K562 (cell line): ENCODE results near the gene CACTIN. TPM values are rescaled to one million over a fixed set of nuclear protein-coding genes. Genes with fewer than 3 reads are reported as not detected.

ENCODE experiments used
- ATAC-seq: fragments of 200-7000 bp; cut with Tn5 transposase; 3 replicates; pipeline ENCODE4 v1.9.1; 2020; ENCODE audit warnings: moderate library complexity
- BruUV-seq: library from RNA; stranded (reverse); fragments of 400-500 nt; replicated peaks from 2 replicates; lab custom pipeline; 2021; lab: Mats Ljungman, UMichigan
- CTCF ChIA-PET: fragments of 300-600 bp; formaldehyde crosslinking; extraction: SDS; loops from one replicate; lab custom pipeline; 2021; ENCODE audit warnings: low intra/inter-chr PET ratio; lab: Yijun Ruan, JAX
- POLR2A ChIA-PET: fragments of 300-600, 350-650 bp; sonication (Branson Sonifier 250); formaldehyde crosslinking; extraction: SDS; loops from one replicate; lab custom pipeline; 2021; ENCODE audit warnings: antibody characterized with exemption, inconsistent platforms; lab: Yijun Ruan, JAX
- DNase-seq, 4 experiments: peaks; one replicate each; pipeline versions ENCODE4 v3.0.0 to v3.0.0-alpha.2; 2011 to 2018; ENCODE audit warnings: low spot score in 3 of 4, mixed read lengths in 3 of 4; ENCODE audit errors: extremely low read depth in 1 of 4
- FAIRE-seq: peaks from 2 replicates; lab custom pipeline; 2011; peaks lifted over from hg19 to GRCh38; lab: Jason Lieb, UNC
- H2AFZ ChIP-seq: 2 replicates; pipeline ENCODE4 v1.6.0; 2011; ENCODE audit warnings: low read depth, low read length, control low read depth, inconsistent platforms
- H3K27ac ChIP-seq: fragments of 200-600 bp; 3 replicates; pipeline ENCODE4 v1.8.0; 2011; ENCODE audit warnings: low read depth, mild to moderate bottlenecking, control low read depth, inconsistent platforms, low read length, moderate library complexity, mixed read lengths; ENCODE audit errors: extremely low read depth
- H3K27me3 ChIP-seq, 2 experiments: fragments of 300-600 bp in 1 of 2; 2 replicates in 1 of 2; 3 replicates in 1 of 2; pipeline versions ENCODE4 v1.6.0 to v1.8.0; 2011; ENCODE audit warnings: inconsistent platforms in 2 of 2, low read length in 2 of 2, mild to moderate bottlenecking in 1 of 2, mixed read lengths in 1 of 2, moderate library complexity in 1 of 2; ENCODE audit not compliant: control insufficient read depth in 2 of 2, insufficient read depth in 2 of 2
- H3K36me3 ChIP-seq: fragments of 300-600 bp; 3 replicates; pipeline ENCODE4 v1.8.0; 2011; ENCODE audit warnings: mild to moderate bottlenecking, low read length, inconsistent platforms; ENCODE audit not compliant: control insufficient read depth, insufficient read depth
- H3K4me1 ChIP-seq, 2 experiments: fragments of 200-600 bp in 1 of 2; replicated peaks in 1 of 2; 2 replicates in 1 of 2; 3 replicates in 1 of 2; pipeline versions ENCODE4 v1.5.1 to v1.8.0; 2011; ENCODE audit warnings: inconsistent platforms in 2 of 2, low read length in 2 of 2, mild to moderate bottlenecking in 1 of 2, mixed read lengths in 1 of 2, moderate library complexity in 1 of 2; ENCODE audit not compliant: control insufficient read depth in 2 of 2, insufficient read depth in 2 of 2
- H3K4me2 ChIP-seq: 2 replicates; pipeline ENCODE4 v1.6.1; 2011; ENCODE audit warnings: low read length, control low read depth, inconsistent platforms, mixed read lengths; ENCODE audit not compliant: insufficient read depth
- H3K4me3 ChIP-seq: fragments of 200-600 bp; sonication (generic), shearing (Covaris generic); 2 replicates; pipeline ENCODE4 v1.5.1; 2016; ENCODE audit warnings: control low read depth, inconsistent platforms
- H3K79me2 ChIP-seq: fragments of 200-600 bp; 3 replicates; pipeline ENCODE4 v1.8.0; 2011; ENCODE audit warnings: low read length, inconsistent platforms; ENCODE audit not compliant: control insufficient read depth, insufficient read depth
- H3K9ac ChIP-seq, 2 experiments: 2 replicates each; pipeline versions ENCODE4 v1.6.0 to v1.6.1; 2011; ENCODE audit warnings: low read depth in 2 of 2, low read length in 2 of 2, control low read depth in 1 of 2, inconsistent platforms in 1 of 2, mild to moderate bottlenecking in 1 of 2, mixed read lengths in 1 of 2; ENCODE audit not compliant: insufficient read depth in 1 of 2
- H3K9me1 ChIP-seq: one replicate; pipeline ENCODE4 v1.6.0; 2011; ENCODE audit warnings: inconsistent platforms, mild to moderate bottlenecking, low read length, moderate library complexity; ENCODE audit not compliant: control insufficient read depth, insufficient read depth
- H3K9me3 ChIP-seq: replicated peaks from 2 replicates; pipeline ENCODE4 v1.5.1; 2011; ENCODE audit warnings: low read depth, low read length, inconsistent platforms; ENCODE audit not compliant: control insufficient read depth, insufficient read depth
- H4K20me1 ChIP-seq: replicated peaks from 2 replicates; pipeline ENCODE4 v1.6.1; 2011; ENCODE audit warnings: low read length, inconsistent platforms, mixed read lengths; ENCODE audit not compliant: control insufficient read depth, insufficient read depth
- BCOR ChIP-seq: fragments of 450-650 bp; IDR thresholded peaks from 2 replicates; pipeline ENCODE4 v1.6.1; 2016
- MEIS2 ChIP-seq: fragments of 450-650 bp; IDR thresholded peaks from 2 replicates; pipeline ENCODE4 v1.6.1; 2014; ENCODE audit warnings: mild to moderate bottlenecking; ENCODE audit not compliant: partially characterized antibody
- MIER1 ChIP-seq: fragments of 450-650 bp; IDR thresholded peaks from 2 replicates; pipeline ENCODE4 v1.6.1; 2016; ENCODE audit warnings: antibody characterized with exemption, mild to moderate bottlenecking, low read depth
- NR4A1 ChIP-seq, 2 experiments: fragments of 250-450 bp in 1 of 2; fragments of 450-650 bp in 1 of 2; sonication (Bioruptor Pico) in 1 of 2; IDR thresholded peaks; 2 replicates each; pipeline versions ENCODE4 v1.4.0 to v1.6.1; 2016 to 2020; ENCODE audit warnings: mild to moderate bottlenecking in 2 of 2, missing compliant biosample characterization in 1 of 2, missing genetic modification characterization in 1 of 2, moderate library complexity in 1 of 2
- PTBP1 ChIP-seq: fragments of 200-400 bp; formaldehyde crosslinking; IDR thresholded peaks from 2 replicates; pipeline ENCODE4 v1.6.1; 2017; ENCODE audit warnings: low read depth, low read length
- RBM25 ChIP-seq: fragments of 200-400 bp; formaldehyde crosslinking; IDR thresholded peaks from 2 replicates; pipeline ENCODE4 v1.6.1; 2018; ENCODE audit warnings: low read length, low read depth, moderate library complexity; ENCODE audit not compliant: severe bottlenecking
- RCOR1 ChIP-seq, 2 experiments: IDR thresholded peaks; 2 replicates each; pipeline ENCODE4 v1.6.1; 2012; ENCODE audit warnings: low read depth in 2 of 2, low read length in 2 of 2, borderline replicate concordance in 1 of 2, improper control_type of control experiment in 1 of 2
- RFX1 ChIP-seq: fragments of 450-650 bp; IDR thresholded peaks from 2 replicates; pipeline ENCODE4 v1.6.1; 2016; ENCODE audit warnings: mild to moderate bottlenecking, moderate library complexity
- SMARCA5 ChIP-seq: fragments of 450-650 bp; IDR thresholded peaks from 2 replicates; pipeline ENCODE4 v1.6.1; 2016
- WGBS: fragments of 100-300 bp; shearing (Covaris generic); methylation state at CpG from one replicate; pipeline ENCODE4 v1.1.6; 2016; ENCODE audit warnings: low coverage, mixed read lengths; ENCODE audit not compliant: insufficient coverage; ENCODE audit errors: missing lambda C conversion rate; 5-methylcytosine and 5-hydroxymethylcytosine counted together
- in situ Hi-C: fragments of 300-500 bp; cut with MboI; formaldehyde crosslinking; loops from 4 replicates; pipeline ENCODE4 v1.15.0; 2018; ENCODE audit warnings: inconsistent platforms, mixed read lengths
- intact Hi-C: fragments of 100-400 bp; cut with micrococcal nuclease; formaldehyde crosslinking; loops from 2 replicates; pipeline ENCODE4 v1.14.2; 2022
- polyA plus RNA-seq, 8 experiments: library from polyadenylated mRNA; depleted of rRNA in 4 of 8; stranded (reverse) in 5 of 8; unstranded in 3 of 8; fragments of >200 nt; fragmentation: Nextera tagmentation in 2 of 8; fragmentation: Illumina TruSeq in 1 of 8; extraction: Ambion mirVana in 2 of 8; extraction: Trizol in 1 of 8; gene quantifications; 2 replicates each; pipeline versions ENCODE4 v1.2.1 to v1.2.3, GENCODE V29; 2011 to 2014; ENCODE audit warnings: inconsistent platforms in 1 of 8, missing spikeins in 1 of 8
- total RNA-seq, 7 experiments: library from RNA; depleted of rRNA in 6 of 7; stranded (reverse); fragments of >200 nt in 6 of 7; fragmentation: Illumina TruSeq in 2 of 7; extraction: Trizol in 2 of 7; gene quantifications; 2 replicates each; pipeline versions ENCODE4 v1.2.1 to v1.2.3, GENCODE V29; 2011 to 2021; ENCODE audit warnings: low replicate concordance in 1 of 7
- TF ChIP-seq, protein P1 (sequence below): sonication (generic); formaldehyde crosslinking; IDR thresholded peaks from 2 replicates; pipeline ENCODE4 v1.8.1; 2023; ENCODE audit warnings: mild to moderate bottlenecking, missing genetic modification reagents
- TF ChIP-seq, protein P2 (sequence below): fragments of 450-650 bp; IDR thresholded peaks from 2 replicates; pipeline ENCODE4 v1.6.1; 2016

CACTIN gene
- total and polyA plus RNA-seq, 9 of the 15 experiments (the other 6 are each of a cell fraction or from before 2014, with no cell fraction given): 0.15 to 49.2 (median 15.0) TPM

DNA sequence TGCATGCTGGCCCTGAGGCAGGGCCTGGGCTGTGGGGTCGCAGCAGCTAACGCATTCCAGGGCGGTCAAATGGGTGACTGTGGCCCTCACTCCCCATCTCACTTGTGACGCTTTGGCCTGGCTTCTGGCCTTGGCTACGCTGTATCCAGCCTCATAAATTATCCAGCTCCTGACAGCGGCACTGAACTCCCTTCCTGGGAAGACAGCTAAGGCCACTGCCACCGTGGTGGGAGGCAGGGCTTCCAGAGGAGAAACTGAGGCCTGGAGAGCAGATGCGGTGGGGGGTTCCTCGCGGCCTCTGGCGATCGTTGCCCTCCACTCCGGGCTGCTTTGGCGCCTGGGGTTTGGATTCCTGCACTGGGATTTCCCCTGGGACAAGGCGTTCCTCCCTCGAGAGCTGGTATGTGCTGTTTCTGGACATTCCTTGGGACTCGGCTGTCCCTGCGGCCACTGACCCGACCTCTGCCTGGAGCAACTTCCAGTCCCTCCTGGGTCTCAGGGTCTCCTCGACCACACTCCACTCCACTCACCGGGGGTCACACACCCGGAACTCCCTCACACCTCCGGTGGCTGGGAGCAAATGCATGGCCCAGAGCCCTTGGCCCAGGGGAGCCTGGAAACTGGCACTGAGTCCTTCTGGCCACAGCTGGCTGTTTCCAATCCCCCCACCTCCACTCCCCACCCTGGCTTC lies 23.3 kb downstream of the CACTIN start:
- in situ Hi-C loops: no loop called here
- Histone ChIP-seq H3K79me2 (peaks cover 44% of the 10 kb centered on the region), H3K4me1 (peaks cover 22 to 63% of the 10 kb centered on the region in 2 experiments), H4K20me1 (no peaks in the 10 kb centered on the region), H3K27ac (no peak overlapping the region), H3K9me3 (no peaks in the 10 kb centered on the region), H3K36me3 (peaks cover 21% of the 10 kb centered on the region; the same call in 1 of the 3 replicates), H3K9ac (peak overlapping the region in 1 of 2 experiments; percentile 48; a peak in 1 of 4 replicates), H3K4me2 (no peak overlapping the region), H3K4me3 (no peak overlapping the region), H3K27me3 (no peaks in the 10 kb centered on the region), H3K9me1 (peaks cover 2% of the 10 kb centered on the region), H2AFZ (no peak overlapping the region)
- FAIRE-seq (no peak), DNase-seq (no peak), ATAC-seq (no peak)
- POLR2A ChIA-PET: interaction anchor here (0.6 to 1.1 kb wide), 3 partner anchors 13 to 24 kb away, joined by 3 read pairs; no protein-coding TSS in a partner anchor
- TF ChIP-seq NR4A1 (CRISPR knock-in tag; IDR thresholded peaks at IDR 0.05): no peak
- TF ChIP-seq NR4A1 (tag; IDR thresholded peaks at IDR 0.05): no peak
- TF ChIP-seq, protein P1, sequence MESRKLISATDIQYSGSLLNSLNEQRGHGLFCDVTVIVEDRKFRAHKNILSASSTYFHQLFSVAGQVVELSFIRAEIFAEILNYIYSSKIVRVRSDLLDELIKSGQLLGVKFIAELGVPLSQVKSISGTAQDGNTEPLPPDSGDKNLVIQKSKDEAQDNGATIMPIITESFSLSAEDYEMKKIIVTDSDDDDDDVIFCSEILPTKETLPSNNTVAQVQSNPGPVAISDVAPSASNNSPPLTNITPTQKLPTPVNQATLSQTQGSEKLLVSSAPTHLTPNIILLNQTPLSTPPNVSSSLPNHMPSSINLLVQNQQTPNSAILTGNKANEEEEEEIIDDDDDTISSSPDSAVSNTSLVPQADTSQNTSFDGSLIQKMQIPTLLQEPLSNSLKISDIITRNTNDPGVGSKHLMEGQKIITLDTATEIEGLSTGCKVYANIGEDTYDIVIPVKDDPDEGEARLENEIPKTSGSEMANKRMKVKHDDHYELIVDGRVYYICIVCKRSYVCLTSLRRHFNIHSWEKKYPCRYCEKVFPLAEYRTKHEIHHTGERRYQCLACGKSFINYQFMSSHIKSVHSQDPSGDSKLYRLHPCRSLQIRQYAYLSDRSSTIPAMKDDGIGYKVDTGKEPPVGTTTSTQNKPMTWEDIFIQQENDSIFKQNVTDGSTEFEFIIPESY (CRISPR knock-in tag): peak; percentile 62; the same call in 1 of the 2 replicates
- TF ChIP-seq RCOR1 (IDR thresholded peaks at IDR 0.05; ENCODE audit: borderline replicate concordance in 1 of 2, low read depth in 2 of 2, low read length in 2 of 2): no peak
- no peak for TF ChIP-seq RFX1
- 0 out of 2 replicates have a peak, but pooled peaks have one; percentile 21 for TF ChIP-seq SMARCA5
- TF ChIP-seq RBM25: peak; percentile 29
- 0 out of 2 replicates have a peak, but pooled peaks have one; percentile 23 for TF ChIP-seq BCOR
- TF ChIP-seq MIER1: peak; percentile 99
- TF ChIP-seq MEIS2: peak; percentile 57
- TF ChIP-seq PTBP1: peak; percentile 100
- TF ChIP-seq, protein P2, sequence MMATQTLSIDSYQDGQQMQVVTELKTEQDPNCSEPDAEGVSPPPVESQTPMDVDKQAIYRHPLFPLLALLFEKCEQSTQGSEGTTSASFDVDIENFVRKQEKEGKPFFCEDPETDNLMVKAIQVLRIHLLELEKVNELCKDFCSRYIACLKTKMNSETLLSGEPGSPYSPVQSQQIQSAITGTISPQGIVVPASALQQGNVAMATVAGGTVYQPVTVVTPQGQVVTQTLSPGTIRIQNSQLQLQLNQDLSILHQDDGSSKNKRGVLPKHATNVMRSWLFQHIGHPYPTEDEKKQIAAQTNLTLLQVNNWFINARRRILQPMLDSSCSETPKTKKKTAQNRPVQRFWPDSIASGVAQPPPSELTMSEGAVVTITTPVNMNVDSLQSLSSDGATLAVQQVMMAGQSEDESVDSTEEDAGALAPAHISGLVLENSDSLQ: peak; percentile 49
- no TSS peak for BruUV-seq
- CTCF ChIA-PET: no interaction called here
- intact Hi-C loops: loop anchor here (10.0 kb wide), 1 partner anchor 58 kb away; no protein-coding TSS in a partner anchor
- WGBS: 89% methylated on average over 16 of the region's 23 CpGs
